Smooth muscle cell (in vitro differentiated cells): ENCODE measurements around the gene GRIN2A. TPM values are rescaled to one million over a fixed set of nuclear protein-coding genes. Genes with fewer than 3 reads are reported as not detected.

Experiments
- DNase-seq: peaks from one replicate; lab custom pipeline; 2025; ENCODE audit not compliant: unreplicated experiment; lab: John Stamatoyannopoulos, UW
- H2AFZ ChIP-seq: fragments of 200-600 bp; sonication (generic); 2 replicates; pipeline ENCODE4 v1.6.0; 2016; ENCODE audit warnings: antibody characterized with exemption, low read depth, mild to moderate bottlenecking
- H3F3A ChIP-seq: fragments of 200-600 bp; sonication (generic); 2 replicates; pipeline ENCODE4 v1.6.0; 2017; ENCODE audit warnings: antibody characterized with exemption, low read depth
- H3K27ac ChIP-seq: fragments of 200-600 bp; sonication (generic); 2 replicates; pipeline ENCODE4 v1.5.1; 2016; ENCODE audit warnings: low read depth, mild to moderate bottlenecking
- H3K27me3 ChIP-seq: fragments of 200-600 bp; sonication (generic); 2 replicates; pipeline ENCODE4 v1.6.1; 2016; ENCODE audit warnings: low read depth, mild to moderate bottlenecking
- H3K36me3 ChIP-seq: fragments of 200-600 bp; sonication (generic); 2 replicates; pipeline ENCODE4 v1.5.1; 2016; ENCODE audit warnings: low read depth
- H3K4me1 ChIP-seq: fragments of 200-600 bp; sonication (generic); 2 replicates; pipeline ENCODE4 v1.5.1; 2016; ENCODE audit warnings: low read depth
- H3K4me2 ChIP-seq: fragments of 200-600 bp; sonication (generic); 2 replicates; pipeline ENCODE4 v1.6.0; 2016; ENCODE audit warnings: mild to moderate bottlenecking
- H3K4me3 ChIP-seq: fragments of 200-600 bp; sonication (generic); 2 replicates; pipeline ENCODE4 v1.5.1; 2016; ENCODE audit warnings: mild to moderate bottlenecking
- H3K79me2 ChIP-seq: fragments of 200-600 bp; sonication (generic); 2 replicates; pipeline ENCODE4 v1.6.0; 2016; ENCODE audit warnings: low read depth, mild to moderate bottlenecking
- H3K9ac ChIP-seq: fragments of 200-600 bp; sonication (generic); 2 replicates; pipeline ENCODE4 v1.6.0; 2016; ENCODE audit warnings: low read depth
- H3K9me3 ChIP-seq: fragments of 200-600 bp; sonication (generic); replicated peaks from 2 replicates; pipeline ENCODE4 v1.5.1; 2016; ENCODE audit warnings: low read depth
- H4K20me1 ChIP-seq: fragments of 200-600 bp; sonication (generic); 2 replicates; pipeline ENCODE4 v1.6.0; 2016; ENCODE audit warnings: low read depth
- WGBS: methylation state at CpG from one replicate; pipeline ENCODE4 v1.1.7; 2016; ENCODE audit warnings: low lambda C conversion rate; 5-methylcytosine and 5-hydroxymethylcytosine counted together
- polyA plus RNA-seq: library from polyadenylated mRNA; unstranded; fragments of >200 nt; fragmentation: Nextera tagmentation; extraction: Ambion mirVana; gene quantifications from 2 replicates; pipeline ENCODE4 v1.2.1, GENCODE V29; 2016
- total RNA-seq: library from RNA; depleted of rRNA; stranded (reverse); fragments of >200 nt; gene quantifications from 2 replicates; pipeline ENCODE4 v1.2.3, GENCODE V29; 2014
- TF ChIP-seq, protein P1 (sequence below): fragments of 200-600 bp; sonication (generic); IDR thresholded peaks from 2 replicates; pipeline ENCODE4 v1.5.1; 2017; ENCODE audit warnings: borderline replicate concordance, mild to moderate bottlenecking, antibody characterized with exemption; ENCODE audit not compliant: insufficient read depth, poor library complexity, severe bottlenecking

GRIN2A gene
- total and polyA plus RNA-seq, 2 experiments from 2014 or later = 0.02 to 0.13 TPM

DNA sequence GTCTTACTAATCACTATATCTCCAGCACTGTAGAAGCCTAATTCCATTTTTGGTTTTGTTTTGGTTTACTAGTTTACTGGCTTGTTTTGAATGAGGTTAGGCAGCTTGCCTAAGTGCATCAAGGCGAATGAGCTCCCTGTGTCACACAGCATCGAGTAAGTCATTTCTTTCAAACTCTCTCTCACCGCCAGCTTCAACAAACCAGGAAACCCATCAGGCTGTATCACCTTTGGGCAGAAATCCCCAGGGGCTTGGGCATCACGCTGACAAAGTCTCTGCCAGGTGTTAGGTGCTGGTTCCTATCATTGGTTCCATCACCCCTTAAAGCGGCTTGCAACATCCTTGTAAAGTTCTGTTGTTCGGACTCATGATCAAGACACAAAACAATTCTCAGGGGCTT, 226.6 kb downstream of the GRIN2A start:
- Histone ChIP-seq H3K4me1 (no peaks in the 10 kb centered on the region), H3K27me3 (peaks cover 37% of the 10 kb centered on the region), H3K27ac (no peak overlapping the region), H3K79me2 (no peaks in the 10 kb centered on the region), H3K9me3 (no peaks in the 10 kb centered on the region), H2AFZ (no peak overlapping the region), H3F3A (no peaks in the 10 kb centered on the region), H4K20me1 (no peaks in the 10 kb centered on the region), H3K4me2 (no peak overlapping the region), H3K36me3 (no peaks in the 10 kb centered on the region), H3K9ac (no peak overlapping the region), H3K4me3 (no peak overlapping the region)
- DNase-seq = no peak
- TF ChIP-seq, protein P1, sequence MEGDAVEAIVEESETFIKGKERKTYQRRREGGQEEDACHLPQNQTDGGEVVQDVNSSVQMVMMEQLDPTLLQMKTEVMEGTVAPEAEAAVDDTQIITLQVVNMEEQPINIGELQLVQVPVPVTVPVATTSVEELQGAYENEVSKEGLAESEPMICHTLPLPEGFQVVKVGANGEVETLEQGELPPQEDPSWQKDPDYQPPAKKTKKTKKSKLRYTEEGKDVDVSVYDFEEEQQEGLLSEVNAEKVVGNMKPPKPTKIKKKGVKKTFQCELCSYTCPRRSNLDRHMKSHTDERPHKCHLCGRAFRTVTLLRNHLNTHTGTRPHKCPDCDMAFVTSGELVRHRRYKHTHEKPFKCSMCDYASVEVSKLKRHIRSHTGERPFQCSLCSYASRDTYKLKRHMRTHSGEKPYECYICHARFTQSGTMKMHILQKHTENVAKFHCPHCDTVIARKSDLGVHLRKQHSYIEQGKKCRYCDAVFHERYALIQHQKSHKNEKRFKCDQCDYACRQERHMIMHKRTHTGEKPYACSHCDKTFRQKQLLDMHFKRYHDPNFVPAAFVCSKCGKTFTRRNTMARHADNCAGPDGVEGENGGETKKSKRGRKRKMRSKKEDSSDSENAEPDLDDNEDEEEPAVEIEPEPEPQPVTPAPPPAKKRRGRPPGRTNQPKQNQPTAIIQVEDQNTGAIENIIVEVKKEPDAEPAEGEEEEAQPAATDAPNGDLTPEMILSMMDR = no peak
- WGBS = 86% methylated on average over 6 of the region's 6 CpGs

DNA sequence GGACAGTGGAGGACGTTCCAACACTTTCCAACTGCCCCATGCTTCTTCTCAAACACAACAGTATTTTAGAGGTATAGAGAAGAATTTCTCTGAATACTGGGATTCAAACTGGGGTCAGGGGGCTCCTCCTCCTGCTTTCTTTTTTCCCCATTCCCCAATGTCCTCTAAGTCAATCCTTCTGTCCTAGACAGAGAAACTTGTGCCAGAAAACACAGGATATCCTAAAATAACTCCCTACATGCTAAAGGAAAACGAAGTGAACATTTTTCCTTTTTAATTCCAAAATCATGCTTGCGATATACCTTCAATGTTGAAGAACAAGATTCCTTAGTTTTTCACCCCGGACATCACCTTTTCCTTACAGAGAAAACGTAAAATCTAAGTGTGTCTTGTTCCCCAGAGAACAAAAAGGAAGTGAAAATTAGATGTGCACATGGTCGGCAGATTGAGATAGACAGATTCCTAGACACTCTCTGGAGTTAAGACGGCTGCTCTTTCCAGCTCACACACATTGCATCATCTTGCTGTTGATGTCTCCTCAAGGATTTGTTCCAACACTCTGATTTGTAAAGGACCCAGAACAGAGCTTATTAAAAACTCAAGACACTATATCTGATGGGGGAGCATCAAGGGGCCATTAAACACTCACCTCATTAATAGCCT, 228.2 kb downstream of the GRIN2A start:
- H3K36me3 ChIP-seq = no peaks in the 10 kb centered on the region
- H3K79me2 ChIP-seq = no peaks in the 10 kb centered on the region
- no peak overlapping the region for H2AFZ ChIP-seq
- TF ChIP-seq, protein P1 = no peak
- H3K4me3 ChIP-seq = no peak overlapping the region
- H3F3A ChIP-seq = no peaks in the 10 kb centered on the region
- no peak overlapping the region for H3K27ac ChIP-seq
- H3K9ac ChIP-seq = no peak overlapping the region
- H3K27me3 ChIP-seq = peaks cover 31% of the 10 kb centered on the region
- DNase-seq = no peak
- H3K4me2 ChIP-seq = no peak overlapping the region
- no peaks in the 10 kb centered on the region for H3K9me3 ChIP-seq
- WGBS = 70% methylated on average over 7 of the region's 7 CpGs
- H4K20me1 ChIP-seq = no peaks in the 10 kb centered on the region
- no peaks in the 10 kb centered on the region for H3K4me1 ChIP-seq

DNA sequence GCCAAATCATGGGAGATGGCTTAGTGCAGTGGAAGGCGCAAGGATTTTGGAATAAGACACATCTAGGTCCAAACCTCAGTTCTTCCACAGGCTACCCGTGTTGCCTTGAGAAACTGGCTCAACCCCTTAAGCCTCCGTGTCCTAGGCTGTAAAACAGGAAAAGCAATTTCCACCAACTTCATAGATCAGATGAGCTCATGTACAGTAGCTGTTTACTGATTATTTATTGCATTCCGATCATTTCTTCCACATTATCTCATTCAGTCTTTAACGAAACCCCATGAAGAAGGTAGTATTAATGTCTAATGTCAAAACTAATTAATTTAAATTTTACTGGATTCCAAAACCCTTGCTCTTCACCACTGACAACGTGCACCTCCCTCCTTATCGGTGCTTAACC, 231.6 kb downstream of the GRIN2A start:
- TF ChIP-seq, protein P1 = no peak
- no peaks in the 10 kb centered on the region for H3K9me3 ChIP-seq
- H3K27me3 ChIP-seq = peaks cover under 1% of the 10 kb centered on the region
- H3K36me3 ChIP-seq = no peaks in the 10 kb centered on the region
- H2AFZ ChIP-seq = no peak overlapping the region
- H3K9ac ChIP-seq = no peak overlapping the region
- H3K4me2 ChIP-seq = no peak overlapping the region
- H3K27ac ChIP-seq = no peak overlapping the region
- no peaks in the 10 kb centered on the region for H3K4me1 ChIP-seq
- H3F3A ChIP-seq = no peaks in the 10 kb centered on the region
- no peak for DNase-seq
- no peak overlapping the region for H3K4me3 ChIP-seq
- 55% methylated on average over 7 of the region's 7 CpGs for WGBS
- no peaks in the 10 kb centered on the region for H4K20me1 ChIP-seq
- no peaks in the 10 kb centered on the region for H3K79me2 ChIP-seq

DNA sequence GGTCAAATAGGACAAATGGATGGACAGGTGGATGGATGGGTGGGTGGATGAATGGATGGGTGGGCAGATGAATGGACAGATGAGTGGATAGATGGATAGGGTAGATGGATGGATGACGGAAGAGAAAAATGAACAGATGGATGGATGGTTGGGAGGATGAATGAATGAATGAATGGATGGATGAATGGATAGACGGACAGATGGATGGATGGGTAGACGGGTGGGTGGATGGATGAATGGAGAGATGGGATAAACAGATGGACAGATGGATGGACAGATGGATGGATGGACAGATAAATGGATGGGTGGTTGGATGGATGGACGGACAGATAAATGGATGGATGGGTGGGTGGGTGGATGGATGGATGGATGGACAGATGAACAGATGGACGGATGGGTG, 232.8 kb downstream of the GRIN2A start:
- 94% methylated on average over 5 of the region's 5 CpGs for WGBS
- Histone ChIP-seq H3K4me2 (no peak overlapping the region), H3K9ac (no peak overlapping the region), H4K20me1 (no peaks in the 10 kb centered on the region), H3F3A (no peaks in the 10 kb centered on the region), H3K36me3 (no peaks in the 10 kb centered on the region), H3K4me1 (no peaks in the 10 kb centered on the region), H3K27me3 (no peaks in the 10 kb centered on the region), H3K9me3 (no peaks in the 10 kb centered on the region), H3K4me3 (no peak overlapping the region), H3K27ac (no peak overlapping the region), H3K79me2 (no peaks in the 10 kb centered on the region), H2AFZ (no peak overlapping the region)
- TF ChIP-seq, protein P1 = no peak
- DNase-seq = no peak
